OCI-LY1 (cell line): ENCODE results near the gene PTPRR.

Source experiments
- H2AFZ ChIP-seq: fragments of 200-600 bp; sonication (generic), shearing (Covaris generic); 2 replicates; pipeline ENCODE4 v1.6.0; 2014; ENCODE audit warnings: antibody characterized with exemption, mild to moderate bottlenecking, low read length
- H3F3A ChIP-seq: fragments of 200-600 bp; sonication (generic), shearing (Covaris generic); 2 replicates; pipeline ENCODE4 v1.6.0; 2014; ENCODE audit warnings: mild to moderate bottlenecking, antibody characterized with exemption, low read length, moderate library complexity; ENCODE audit not compliant: insufficient read depth
- H3K27ac ChIP-seq: fragments of 200-600 bp; sonication (generic); 2 replicates; pipeline ENCODE4 v1.5.1; 2014; ENCODE audit warnings: low read length, mixed run types, mild to moderate bottlenecking, low read depth; ENCODE audit not compliant: poor library complexity, severe bottlenecking
- H3K27me3 ChIP-seq: fragments of 200-600 bp; sonication (generic); 2 replicates; pipeline ENCODE4 v1.6.0; 2014; ENCODE audit warnings: antibody characterized with exemption, mild to moderate bottlenecking, low read length, moderate library complexity; ENCODE audit not compliant: insufficient read depth
- H3K36me3 ChIP-seq: fragments of 200-600 bp; sonication (generic); 2 replicates; pipeline ENCODE4 v1.6.1; 2014; ENCODE audit warnings: mild to moderate bottlenecking, antibody characterized with exemption, low read length, moderate library complexity, mixed read lengths; ENCODE audit not compliant: insufficient read depth
- H3K4me1 ChIP-seq: fragments of 200-600 bp; sonication (generic); 2 replicates; pipeline ENCODE4 v1.5.1; 2014; ENCODE audit warnings: mild to moderate bottlenecking, low read length, moderate library complexity; ENCODE audit not compliant: insufficient read depth, severe bottlenecking
- H3K4me2 ChIP-seq: fragments of 200-600 bp; sonication (generic), shearing (Covaris generic); 2 replicates; pipeline ENCODE4 v1.6.1; 2014; ENCODE audit warnings: low read length
- H3K4me3 ChIP-seq: fragments of 200-600 bp; sonication (generic); 2 replicates; pipeline ENCODE4 v1.5.1; 2014; ENCODE audit warnings: low read length, low read depth, mild to moderate bottlenecking, mixed read lengths; ENCODE audit not compliant: poor library complexity, severe bottlenecking
- H3K79me2 ChIP-seq: fragments of 200-600 bp; shearing (Covaris generic); 2 replicates; pipeline ENCODE4 v1.6.1; 2016; ENCODE audit warnings: mixed run types, low read length, mixed read lengths; ENCODE audit not compliant: insufficient read depth
- H3K9ac ChIP-seq: fragments of 200-600 bp; sonication (generic), shearing (Covaris generic); 2 replicates; pipeline ENCODE4 v1.6.1; 2014; ENCODE audit warnings: mild to moderate bottlenecking, low read length, mixed read lengths
- H3K9me2 ChIP-seq: fragments of 200-600 bp; sonication (generic), shearing (Covaris generic); 2 replicates; pipeline ENCODE4 v1.6.1; 2014; ENCODE audit warnings: low read depth, mild to moderate bottlenecking, low read length, mixed read lengths
- H3K9me3 ChIP-seq: fragments of 200-600 bp; shearing (Covaris generic); 2 replicates; pipeline ENCODE4 v1.6.1; 2014; ENCODE audit warnings: low read length, mixed read lengths
- H4K20me1 ChIP-seq: fragments of 200-600 bp; sonication (generic), shearing (Covaris generic); 2 replicates; pipeline ENCODE4 v1.6.0; 2016; ENCODE audit warnings: mild to moderate bottlenecking, low read length; ENCODE audit not compliant: insufficient read depth
- EZH2 ChIP-seq: fragments of 200-600 bp; sonication (generic), shearing (Covaris generic); IDR thresholded peaks from 2 replicates; pipeline ENCODE4 v1.8.0; 2017; ENCODE audit warnings: borderline replicate concordance, mixed run types, mild to moderate bottlenecking, antibody characterized with exemption, low read length, moderate library complexity, mixed read lengths
- TF ChIP-seq, protein P1 (sequence below): fragments of 200-600 bp; sonication (generic), shearing (Covaris generic); IDR thresholded peaks from 2 replicates; pipeline ENCODE4 v1.5.1; 2017; ENCODE audit warnings: mild to moderate bottlenecking, antibody characterized with exemption, low read length, moderate library complexity, mixed read lengths

The PTPRR gene

DNA sequence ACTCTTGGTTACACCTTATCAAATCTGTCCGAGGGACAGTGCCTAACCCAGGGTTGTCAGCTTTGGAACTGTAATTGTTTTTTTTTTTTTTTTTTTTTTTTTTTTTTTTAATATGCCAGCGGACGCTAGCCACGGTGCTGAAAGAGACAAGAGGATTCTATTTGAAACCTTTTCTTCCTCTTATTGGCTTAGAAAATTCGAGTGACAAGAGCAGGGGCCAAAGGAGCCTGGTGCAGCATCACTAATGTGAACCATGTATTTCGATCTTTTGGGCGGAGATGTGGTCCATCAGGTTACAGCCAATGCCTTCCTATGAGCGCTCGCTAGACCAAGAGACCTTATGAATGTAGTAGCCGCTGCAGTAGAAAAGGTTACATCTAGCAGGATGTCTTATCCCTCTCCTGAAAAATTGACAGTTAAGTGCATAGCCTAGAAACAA is 922 bp downstream of the PTPRR start:
- no peak overlapping the region for H3K4me3 ChIP-seq
- no peaks in the 10 kb centered on the region for H3F3A ChIP-seq
- no peak overlapping the region for H3K27ac ChIP-seq
- H2AFZ ChIP-seq = no peak overlapping the region
- no peaks in the 10 kb centered on the region for H3K4me1 ChIP-seq
- H3K36me3 ChIP-seq = no peaks in the 10 kb centered on the region
- no peak overlapping the region for H3K9ac ChIP-seq
- H3K9me3 ChIP-seq = no peaks in the 10 kb centered on the region
- H3K4me2 ChIP-seq = no peak overlapping the region
- no peaks in the 10 kb centered on the region for H3K79me2 ChIP-seq
- H4K20me1 ChIP-seq = no peaks in the 10 kb centered on the region
- H3K9me2 ChIP-seq = no peaks in the 10 kb centered on the region
- H3K27me3 ChIP-seq = no peaks in the 10 kb centered on the region
- no peak for TF ChIP-seq EZH2
- TF ChIP-seq, protein P1, sequence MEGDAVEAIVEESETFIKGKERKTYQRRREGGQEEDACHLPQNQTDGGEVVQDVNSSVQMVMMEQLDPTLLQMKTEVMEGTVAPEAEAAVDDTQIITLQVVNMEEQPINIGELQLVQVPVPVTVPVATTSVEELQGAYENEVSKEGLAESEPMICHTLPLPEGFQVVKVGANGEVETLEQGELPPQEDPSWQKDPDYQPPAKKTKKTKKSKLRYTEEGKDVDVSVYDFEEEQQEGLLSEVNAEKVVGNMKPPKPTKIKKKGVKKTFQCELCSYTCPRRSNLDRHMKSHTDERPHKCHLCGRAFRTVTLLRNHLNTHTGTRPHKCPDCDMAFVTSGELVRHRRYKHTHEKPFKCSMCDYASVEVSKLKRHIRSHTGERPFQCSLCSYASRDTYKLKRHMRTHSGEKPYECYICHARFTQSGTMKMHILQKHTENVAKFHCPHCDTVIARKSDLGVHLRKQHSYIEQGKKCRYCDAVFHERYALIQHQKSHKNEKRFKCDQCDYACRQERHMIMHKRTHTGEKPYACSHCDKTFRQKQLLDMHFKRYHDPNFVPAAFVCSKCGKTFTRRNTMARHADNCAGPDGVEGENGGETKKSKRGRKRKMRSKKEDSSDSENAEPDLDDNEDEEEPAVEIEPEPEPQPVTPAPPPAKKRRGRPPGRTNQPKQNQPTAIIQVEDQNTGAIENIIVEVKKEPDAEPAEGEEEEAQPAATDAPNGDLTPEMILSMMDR = no peak

DNA sequence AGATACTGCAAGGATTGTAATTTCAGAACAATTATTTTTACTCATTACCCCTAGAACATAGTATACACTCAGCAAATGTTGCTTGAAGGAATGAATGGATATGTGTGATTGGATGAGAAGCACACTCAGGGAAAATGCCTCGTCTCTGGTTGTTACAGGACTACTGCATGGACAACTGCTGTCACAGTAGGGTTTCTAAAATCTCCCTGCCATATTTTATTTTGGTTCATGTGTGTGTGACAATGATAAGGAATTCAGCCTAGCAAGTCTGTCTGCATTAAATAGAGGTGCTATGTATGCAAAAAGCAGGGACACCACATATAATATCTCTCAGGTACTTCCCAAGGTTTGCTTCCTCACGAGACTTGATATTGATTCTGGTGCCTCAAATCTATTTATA is 1.4 kb downstream of the PTPRR start:
- no peak overlapping the region for H2AFZ ChIP-seq
- no peaks in the 10 kb centered on the region for H3K36me3 ChIP-seq
- no peak overlapping the region for H3K9ac ChIP-seq
- no peak overlapping the region for H3K4me2 ChIP-seq
- H3K4me3 ChIP-seq = no peak overlapping the region
- H3F3A ChIP-seq = no peaks in the 10 kb centered on the region
- no peaks in the 10 kb centered on the region for H3K4me1 ChIP-seq
- no peaks in the 10 kb centered on the region for H3K9me3 ChIP-seq
- TF ChIP-seq, protein P1 = no peak
- no peak for TF ChIP-seq EZH2
- no peak overlapping the region for H3K27ac ChIP-seq
- no peaks in the 10 kb centered on the region for H3K9me2 ChIP-seq
- no peaks in the 10 kb centered on the region for H3K79me2 ChIP-seq
- H4K20me1 ChIP-seq = no peaks in the 10 kb centered on the region
- H3K27me3 ChIP-seq = no peaks in the 10 kb centered on the region

DNA sequence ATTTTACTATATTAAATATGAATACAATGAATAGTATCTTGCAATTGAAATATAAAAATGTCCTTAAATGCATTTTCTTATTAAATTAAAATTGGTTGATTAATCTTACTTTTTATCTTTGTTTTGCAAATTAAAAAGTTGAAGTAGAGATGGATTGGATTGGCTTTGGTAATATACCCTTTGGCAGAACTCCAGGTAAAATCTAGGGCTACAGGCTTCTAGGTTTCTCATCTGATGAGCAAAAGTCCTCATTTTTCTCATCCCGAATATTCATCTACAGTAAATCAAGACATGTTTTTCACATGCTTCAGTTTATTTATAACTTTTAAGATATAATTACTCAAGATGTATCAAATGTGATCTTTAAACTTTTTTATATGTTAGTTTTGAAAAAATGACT is 2.2 kb downstream of the PTPRR start:
- H3K27ac ChIP-seq = no peak overlapping the region
- no peak overlapping the region for H3K9ac ChIP-seq
- no peaks in the 10 kb centered on the region for H4K20me1 ChIP-seq
- no peak overlapping the region for H3K4me3 ChIP-seq
- H3K27me3 ChIP-seq = no peaks in the 10 kb centered on the region
- H2AFZ ChIP-seq = no peak overlapping the region
- H3K79me2 ChIP-seq = no peaks in the 10 kb centered on the region
- TF ChIP-seq EZH2 = no peak
- TF ChIP-seq, protein P1 = no peak
- H3F3A ChIP-seq = no peaks in the 10 kb centered on the region
- no peaks in the 10 kb centered on the region for H3K9me2 ChIP-seq
- no peak overlapping the region for H3K4me2 ChIP-seq
- no peaks in the 10 kb centered on the region for H3K36me3 ChIP-seq
- no peaks in the 10 kb centered on the region for H3K9me3 ChIP-seq
- no peaks in the 10 kb centered on the region for H3K4me1 ChIP-seq
